HTERT RPE-1 (cell line): ENCODE results near the gene ARHGAP29.

Experiments used
- in situ Hi-C: fragments of 300-500 bp; cut with MboI; formaldehyde crosslinking; loops from 4 replicates; pipeline ENCODE4 v1.14.3; 2020; ENCODE audit warnings: low sequenced_read_pairs

Gene ARHGAP29

GRCh38 chr1:94125551-94126514 lies 111.6 kb downstream of the ARHGAP29 start:
- in situ Hi-C loops, result no loop called here

DNA sequence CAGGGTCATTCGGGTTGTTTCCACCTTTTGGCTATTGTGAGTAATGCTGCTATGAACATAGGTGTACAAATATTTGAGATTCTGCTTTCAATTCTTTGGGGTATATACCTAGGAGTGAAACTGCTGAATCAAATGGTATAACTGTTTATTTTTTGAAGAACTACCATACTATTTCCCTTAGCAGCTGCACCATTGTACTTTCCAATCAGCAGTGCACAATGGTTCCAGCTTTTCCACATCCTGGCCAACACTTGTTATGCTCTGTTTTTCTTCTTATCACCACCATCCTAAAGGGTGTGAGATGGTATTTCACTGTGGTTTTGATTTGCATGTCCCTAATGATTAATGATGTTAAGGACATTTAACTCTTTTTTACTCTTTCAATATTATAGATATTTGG lies 112.8 kb downstream of the ARHGAP29 start:
- in situ Hi-C loops, result no loop called here

- in situ Hi-C loops, result no loop called here
Measured at GRCh38 chr1:94122201-94122970, 115.0 kb downstream of the ARHGAP29 start.
